SK-N-SH (cell line): Measurements from ENCODE around the gene PIAS1. TPM values are rescaled to one million over a fixed set of nuclear protein-coding genes. Genes with fewer than 3 reads are reported as not detected.

Experiments
- CTCF ChIA-PET: fragments of 300-600, 350-600 bp; formaldehyde crosslinking; extraction: SDS; loops from one replicate; lab custom pipeline; 2021; lab: Yijun Ruan, JAX
- POLR2A ChIA-PET: fragments of 350-600 bp; sonication (Branson Sonifier 250); formaldehyde crosslinking; extraction: SDS; loops from one replicate; lab custom pipeline; 2020; ENCODE audit warnings: antibody characterized with exemption, inconsistent platforms; lab: Yijun Ruan, JAX
- DNase-seq: peaks from one replicate; pipeline ENCODE4 v3.0.0; 2012
- H2AFZ ChIP-seq: fragments of 200-600 bp; sonication (generic); 2 replicates; pipeline ENCODE4 v1.8.1; 2016; ENCODE audit warnings: antibody characterized with exemption, mild to moderate bottlenecking, low read depth
- H3F3A ChIP-seq: fragments of 200-600 bp; sonication (generic); replicated peaks from 2 replicates; pipeline ENCODE3; 2016; ENCODE audit warnings: antibody characterized with exemption, mild to moderate bottlenecking; ENCODE audit not compliant: insufficient read depth
- H3K27ac ChIP-seq, 2 experiments: fragments of 200-500 bp in 1 of 2; fragments of 200-600 bp in 1 of 2; sonication (Bioruptor generic) in 1 of 2; sonication (generic), shearing (Covaris generic) in 1 of 2; 2 replicates each; pipeline versions ENCODE4 v1.5.1 to v1.6.1; 2014 to 2016; ENCODE audit warnings: low read depth in 2 of 2, inconsistent platforms in 1 of 2, low read length in 1 of 2, mild to moderate bottlenecking in 1 of 2, mixed read lengths in 1 of 2
- H3K27me3 ChIP-seq: fragments of 200-600 bp; sonication (generic), shearing (Covaris generic); 2 replicates; pipeline ENCODE4 v1.6.1; 2016; ENCODE audit warnings: mixed run types; ENCODE audit not compliant: insufficient read depth
- H3K36me3 ChIP-seq, 2 experiments: fragments of 200-500 bp in 1 of 2; fragments of 200-600 bp in 1 of 2; sonication (Bioruptor generic) in 1 of 2; sonication (generic) in 1 of 2; replicated peaks in 1 of 2; 2 replicates each; pipeline versions ENCODE3 to v1.5.1; 2014 to 2016; ENCODE audit warnings: low read length in 1 of 2, mild to moderate bottlenecking in 1 of 2; ENCODE audit not compliant: insufficient read depth in 2 of 2, control insufficient read depth in 1 of 2
- H3K4me1 ChIP-seq, 2 experiments: fragments of 200-500 bp in 1 of 2; fragments of 200-600 bp in 1 of 2; sonication (Bioruptor generic) in 1 of 2; sonication (generic), shearing (Covaris generic) in 1 of 2; 2 replicates each; pipeline versions ENCODE4 v1.5.1 to v1.6.1; 2014 to 2016; ENCODE audit warnings: low read depth in 1 of 2, low read length in 1 of 2, mixed run types in 1 of 2; ENCODE audit not compliant: insufficient read depth in 2 of 2, control insufficient read depth in 1 of 2
- H3K4me2 ChIP-seq: fragments of 200-600 bp; sonication (generic), shearing (Covaris generic); 2 replicates; pipeline ENCODE4 v1.6.1; 2017; ENCODE audit warnings: mixed run types
- H3K4me3 ChIP-seq, 2 experiments: fragments of 200-500 bp in 1 of 2; fragments of 200-600 bp in 1 of 2; sonication (Bioruptor generic) in 1 of 2; sonication (generic), shearing (Covaris generic) in 1 of 2; 2 replicates each; pipeline versions ENCODE4 v1.5.1 to v1.8.1; 2014 to 2016; ENCODE audit warnings: low read depth in 2 of 2, inconsistent platforms in 1 of 2, low read length in 1 of 2, mild to moderate bottlenecking in 1 of 2, mixed read lengths in 1 of 2, moderate library complexity in 1 of 2
- H3K79me2 ChIP-seq: fragments of 200-600 bp; sonication (generic); 2 replicates; pipeline ENCODE4 v1.8.1; 2017; ENCODE audit warnings: mild to moderate bottlenecking; ENCODE audit not compliant: insufficient read depth
- H3K9ac ChIP-seq: fragments of 200-600 bp; sonication (generic); 2 replicates; pipeline ENCODE4 v1.6.1; 2017; ENCODE audit warnings: mixed run types
- H3K9me2 ChIP-seq: fragments of 200-600 bp; sonication (generic); 2 replicates; pipeline ENCODE4 v1.6.1; 2017; ENCODE audit warnings: mixed run types
- H3K9me3 ChIP-seq: fragments of 200-600 bp; sonication (generic); 2 replicates; pipeline ENCODE4 v1.6.1; 2017; ENCODE audit warnings: mixed run types, mild to moderate bottlenecking, moderate library complexity
- H4K20me1 ChIP-seq: fragments of 200-600 bp; sonication (generic); 2 replicates; pipeline ENCODE4 v1.6.1; 2017; ENCODE audit warnings: mild to moderate bottlenecking, mixed run types; ENCODE audit not compliant: insufficient read depth
- ELF1 ChIP-seq: IDR thresholded peaks from 2 replicates; pipeline ENCODE4 v1.4.0; 2012
- EP300 ChIP-seq, 2 experiments: IDR thresholded peaks; 2 replicates each; pipeline versions ENCODE4 v1.4.0 to v1.6.1; 2012; ENCODE audit warnings: borderline replicate concordance in 1 of 2, low read depth in 1 of 2, low read length in 1 of 2
- FOSL2 ChIP-seq: IDR thresholded peaks from 2 replicates; pipeline ENCODE4 v1.4.0; 2012; ENCODE audit warnings: low read depth, mild to moderate bottlenecking, moderate library complexity, borderline replicate concordance
- FOXM1 ChIP-seq: IDR thresholded peaks from 2 replicates; pipeline ENCODE4 v1.4.0; 2012; ENCODE audit warnings: low read depth, mild to moderate bottlenecking
- MAX ChIP-seq: IDR thresholded peaks from 2 replicates; pipeline ENCODE4 v1.4.0; 2012; ENCODE audit warnings: low read depth
- NFIC ChIP-seq: IDR thresholded peaks from 2 replicates; pipeline ENCODE4 v1.4.0; 2012; ENCODE audit warnings: borderline replicate concordance
- RFX5 ChIP-seq: IDR thresholded peaks from 2 replicates; pipeline ENCODE4 v1.6.1; 2012; ENCODE audit warnings: mild to moderate bottlenecking, improper control_type of control experiment, low read length
- TCF12 ChIP-seq: IDR thresholded peaks from 2 replicates; pipeline ENCODE4 v1.4.0; 2012
- WGBS: methylation state at CpG from one replicate; pipeline ENCODE4 v1.1.6; 2017; ENCODE audit warnings: low lambda C conversion rate; 5-methylcytosine and 5-hydroxymethylcytosine counted together
- polyA plus RNA-seq, 3 experiments: library from polyadenylated mRNA; depleted of rRNA; stranded (reverse); fragments of >200 nt; gene quantifications; 2 replicates each; pipeline ENCODE4 v1.2.3, GENCODE V29; 2012
- TF ChIP-seq, protein P1 (sequence below): IDR thresholded peaks from 2 replicates; pipeline ENCODE4 v1.6.1; 2012; ENCODE audit warnings: mild to moderate bottlenecking, low read depth, low read length, moderate library complexity
- TF ChIP-seq, protein P2 (sequence below): fragments of 150-350 bp; IDR thresholded peaks from 2 replicates; pipeline ENCODE4 v1.6.1; 2016; ENCODE audit warnings: mild to moderate bottlenecking, low read depth, low read length

PIAS1 gene
- polyA plus RNA-seq, 1 of the 3 experiments (the other 2 are of a cell fraction): 9.0 TPM

- TF ChIP-seq RFX5: no peak
- TF ChIP-seq FOXM1: no peak
- no peak for TF ChIP-seq ELF1
- no peak for TF ChIP-seq FOSL2
- TF ChIP-seq, protein P1, sequence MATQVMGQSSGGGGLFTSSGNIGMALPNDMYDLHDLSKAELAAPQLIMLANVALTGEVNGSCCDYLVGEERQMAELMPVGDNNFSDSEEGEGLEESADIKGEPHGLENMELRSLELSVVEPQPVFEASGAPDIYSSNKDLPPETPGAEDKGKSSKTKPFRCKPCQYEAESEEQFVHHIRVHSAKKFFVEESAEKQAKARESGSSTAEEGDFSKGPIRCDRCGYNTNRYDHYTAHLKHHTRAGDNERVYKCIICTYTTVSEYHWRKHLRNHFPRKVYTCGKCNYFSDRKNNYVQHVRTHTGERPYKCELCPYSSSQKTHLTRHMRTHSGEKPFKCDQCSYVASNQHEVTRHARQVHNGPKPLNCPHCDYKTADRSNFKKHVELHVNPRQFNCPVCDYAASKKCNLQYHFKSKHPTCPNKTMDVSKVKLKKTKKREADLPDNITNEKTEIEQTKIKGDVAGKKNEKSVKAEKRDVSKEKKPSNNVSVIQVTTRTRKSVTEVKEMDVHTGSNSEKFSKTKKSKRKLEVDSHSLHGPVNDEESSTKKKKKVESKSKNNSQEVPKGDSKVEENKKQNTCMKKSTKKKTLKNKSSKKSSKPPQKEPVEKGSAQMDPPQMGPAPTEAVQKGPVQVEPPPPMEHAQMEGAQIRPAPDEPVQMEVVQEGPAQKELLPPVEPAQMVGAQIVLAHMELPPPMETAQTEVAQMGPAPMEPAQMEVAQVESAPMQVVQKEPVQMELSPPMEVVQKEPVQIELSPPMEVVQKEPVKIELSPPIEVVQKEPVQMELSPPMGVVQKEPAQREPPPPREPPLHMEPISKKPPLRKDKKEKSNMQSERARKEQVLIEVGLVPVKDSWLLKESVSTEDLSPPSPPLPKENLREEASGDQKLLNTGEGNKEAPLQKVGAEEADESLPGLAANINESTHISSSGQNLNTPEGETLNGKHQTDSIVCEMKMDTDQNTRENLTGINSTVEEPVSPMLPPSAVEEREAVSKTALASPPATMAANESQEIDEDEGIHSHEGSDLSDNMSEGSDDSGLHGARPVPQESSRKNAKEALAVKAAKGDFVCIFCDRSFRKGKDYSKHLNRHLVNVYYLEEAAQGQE: no peak
- TF ChIP-seq NFIC: peak; percentile 92
- TF ChIP-seq MAX: 0 out of 2 replicates have a peak, but pooled peaks have one; percentile 18
- peak in 1 of 2 experiments; percentile 60; a peak in 1 of 4 replicates for TF ChIP-seq EP300 (IDR thresholded peaks at IDR 0.05; ENCODE audit: borderline replicate concordance in 1 of 2, low read depth in 1 of 2, low read length in 1 of 2)
- peak; percentile 55 for TF ChIP-seq TCF12
- TF ChIP-seq, protein P2, sequence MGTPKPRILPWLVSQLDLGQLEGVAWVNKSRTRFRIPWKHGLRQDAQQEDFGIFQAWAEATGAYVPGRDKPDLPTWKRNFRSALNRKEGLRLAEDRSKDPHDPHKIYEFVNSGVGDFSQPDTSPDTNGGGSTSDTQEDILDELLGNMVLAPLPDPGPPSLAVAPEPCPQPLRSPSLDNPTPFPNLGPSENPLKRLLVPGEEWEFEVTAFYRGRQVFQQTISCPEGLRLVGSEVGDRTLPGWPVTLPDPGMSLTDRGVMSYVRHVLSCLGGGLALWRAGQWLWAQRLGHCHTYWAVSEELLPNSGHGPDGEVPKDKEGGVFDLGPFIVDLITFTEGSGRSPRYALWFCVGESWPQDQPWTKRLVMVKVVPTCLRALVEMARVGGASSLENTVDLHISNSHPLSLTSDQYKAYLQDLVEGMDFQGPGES: no peak
Measured at GRCh38 chr15:68187559-68187958, 133.4 kb downstream of the PIAS1 start (continued).

- Histone ChIP-seq H3K9me3 (no peaks in the 10 kb centered on the region), H3K9ac (no peak overlapping the region), H3K9me2 (no peaks in the 10 kb centered on the region), H3F3A (peaks cover 31% of the 10 kb centered on the region), H3K27me3 (no peaks in the 10 kb centered on the region), H4K20me1 (no peaks in the 10 kb centered on the region), H3K36me3 (peaks cover 45 to 50% of the 10 kb centered on the region in 2 experiments), H3K4me3 (no peak overlapping the region), H3K4me2 (no peak overlapping the region; the same call in 1 of the 2 replicates), H3K79me2 (no peaks in the 10 kb centered on the region; the same call in 1 of the 2 replicates)
- CTCF ChIA-PET: interaction anchor here (1.2 to 1.3 kb wide), 2 partner anchors 13 to 22 kb away, joined by 3 to 5 read pairs; no protein-coding TSS in a partner anchor
- TF ChIP-seq, protein P1: no peak
- TF ChIP-seq TCF12 (no peak), RFX5 (no peak)
- TF ChIP-seq, all 33 proteins: peak for 0
- peaks cover 18 to 23% of the 10 kb centered on the region in 2 experiments for H3K4me1 ChIP-seq
- H2AFZ ChIP-seq: no peak overlapping the region
- WGBS: 89% methylated on average over 2 of the region's 2 CpGs
- DNase-seq: no peak
- peak overlapping the region; percentile 35 to 72; a peak in 2 of 4 replicates for H3K27ac ChIP-seq
- POLR2A ChIA-PET: no interaction called here
Measured at GRCh38 chr15:68188647-68189046, 134.5 kb downstream of the PIAS1 start.
